Right atrium auricular region (tissue), 2 donors: ENCODE measurements around the gene WWP2. TPM values are rescaled to one million over a fixed set of nuclear protein-coding genes. Genes with fewer than 3 reads are reported as not detected.

Experiments used
- DNase-seq: peaks from one replicate; pipeline ENCODE4 v3.0.0-alpha.2; 2019; ENCODE audit warnings: low spot score
- H3K27ac ChIP-seq, 2 donors: fragments of 200-600 bp; sonication (generic); 1 replicate in 1 of 2; 2 replicates in 1 of 2; pipeline ENCODE4 v1.5.1; 2016 to 2019
- H3K27me3 ChIP-seq, 2 donors: fragments of 200-600 bp; sonication (generic); one replicate each; pipeline versions ENCODE4 v1.5.1 to v1.6.0; 2017 to 2019
- H3K36me3 ChIP-seq: fragments of 200-600 bp; sonication (generic); one replicate; pipeline ENCODE4 v1.5.1; 2016
- H3K4me1 ChIP-seq, 2 donors: fragments of 200-600 bp; sonication (generic); one replicate each; pipeline versions ENCODE4 v1.5.1 to v1.6.0; 2017 to 2019
- H3K4me3 ChIP-seq, 2 donors: fragments of 200-600 bp; sonication (generic); 1 replicate in 1 of 2; 2 replicates in 1 of 2; pipeline ENCODE4 v1.5.1; 2017 to 2019; ENCODE audit warnings: mild to moderate bottlenecking in 1 of 2, moderate library complexity in 1 of 2
- H3K9me3 ChIP-seq, 2 donors: fragments of 200-600 bp; sonication (generic); one replicate each; pipeline ENCODE4 v1.5.1; 2019
- CTCF ChIP-seq, 2 donors: fragments of 200-600 bp; sonication (generic); IDR thresholded peaks; one replicate each; pipeline ENCODE4 v1.5.1; 2019; ENCODE audit warnings: antibody characterized with exemption in 2 of 2
- total RNA-seq, 2 donors: library from RNA; depleted of rRNA; stranded (reverse); fragments of >200 nt; gene quantifications; one replicate each; pipeline ENCODE4 v1.1.0, GENCODE V29; 2016

WWP2 gene
- total RNA-seq, 2 donors from 2014 or later: 16.1 to 21.2 TPM

DNA sequence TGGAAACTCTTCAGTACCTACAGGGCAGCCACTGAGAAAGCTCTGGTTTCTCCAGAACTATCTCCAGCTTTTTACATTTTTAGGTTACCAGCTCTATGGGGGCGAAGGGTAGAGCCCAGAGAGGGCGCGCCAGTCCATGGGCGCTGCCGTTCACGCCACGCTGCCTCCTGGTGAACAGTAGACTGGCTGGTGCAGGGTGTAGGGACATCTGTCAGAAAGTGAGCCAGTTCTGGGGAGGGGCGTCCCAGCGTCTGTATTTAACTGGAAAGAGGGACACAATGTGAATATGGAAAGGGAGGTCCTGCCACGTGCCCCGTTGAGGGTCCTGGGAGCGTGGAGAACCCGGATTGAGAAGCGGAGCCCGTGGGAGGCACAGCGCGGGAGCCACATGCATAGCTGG, 172.6 kb downstream of the WWP2 start:
- H3K9me3 ChIP-seq: no peaks in the 10 kb centered on the region
- H3K4me3 ChIP-seq: no peak overlapping the region
- H3K27ac ChIP-seq: no peak overlapping the region
- H3K36me3 ChIP-seq: peaks cover 85% of the 10 kb centered on the region
- no peak for DNase-seq
- TF ChIP-seq CTCF (IDR thresholded peaks at IDR 0.05): no peak
- no peaks in the 10 kb centered on the region for H3K27me3 ChIP-seq
- peaks cover 0 to 4% of the 10 kb centered on the region in 2 donors for H3K4me1 ChIP-seq

GRCh38 chr16:69935278-69935711, 173.2 kb downstream of the WWP2 start:
- no peak for DNase-seq
- Histone ChIP-seq H3K27ac (no peak overlapping the region), H3K36me3 (peaks cover 91% of the 10 kb centered on the region), H3K27me3 (no peaks in the 10 kb centered on the region), H3K9me3 (no peaks in the 10 kb centered on the region), H3K4me1 (no peaks in the 10 kb centered on the region), H3K4me3 (no peak overlapping the region)
- no peak for TF ChIP-seq CTCF (IDR thresholded peaks at IDR 0.05)

DNA sequence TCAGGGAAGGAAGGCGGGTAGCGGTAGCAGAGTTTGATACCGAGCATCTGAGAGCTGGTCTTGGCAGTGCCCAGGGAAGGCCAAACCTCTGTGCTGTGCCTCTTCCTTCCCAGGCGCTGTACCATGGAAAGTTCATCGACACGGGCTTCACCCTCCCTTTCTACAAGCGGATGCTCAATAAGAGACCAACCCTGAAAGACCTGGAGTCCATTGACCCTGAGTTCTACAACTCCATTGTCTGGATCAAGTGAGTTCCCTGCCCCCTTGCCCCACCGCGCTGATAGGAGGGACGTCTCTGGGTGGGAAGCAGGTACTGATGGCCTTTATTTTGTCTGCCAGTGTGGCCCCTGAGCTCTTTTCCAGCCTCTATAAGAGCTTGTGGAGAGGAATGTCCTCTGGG, 173.6 kb downstream of the WWP2 start:
- Histone ChIP-seq H3K4me3 (no peak overlapping the region), H3K36me3 (peaks cover 93% of the 10 kb centered on the region), H3K27me3 (no peaks in the 10 kb centered on the region), H3K9me3 (no peaks in the 10 kb centered on the region), H3K27ac (no peak overlapping the region), H3K4me1 (no peaks in the 10 kb centered on the region)
- no peak for TF ChIP-seq CTCF (IDR thresholded peaks at IDR 0.05)
- DNase-seq: no peak

DNA sequence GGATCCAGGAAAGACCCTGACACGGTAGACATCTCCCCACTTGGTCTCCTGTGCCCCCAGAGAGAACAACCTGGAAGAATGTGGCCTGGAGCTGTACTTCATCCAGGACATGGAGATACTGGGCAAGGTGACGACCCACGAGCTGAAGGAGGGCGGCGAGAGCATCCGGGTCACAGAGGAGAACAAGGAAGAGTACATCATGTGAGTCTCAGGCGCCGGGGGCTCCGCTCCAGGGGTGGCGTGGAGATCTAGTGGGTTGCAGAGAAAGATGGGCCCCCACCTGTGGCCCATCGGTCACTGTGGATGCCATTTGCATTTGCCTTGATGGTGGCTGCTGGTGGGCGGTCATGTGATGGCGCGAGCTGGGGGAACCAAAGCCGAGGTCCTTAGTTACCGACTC, 174.1 kb downstream of the WWP2 start:
- no peak overlapping the region for H3K27ac ChIP-seq
- no peak for DNase-seq

GRCh38 chr16:69936751-69937211, 174.6 kb downstream of the WWP2 start:
- H3K27me3 ChIP-seq: no peaks in the 10 kb centered on the region
- no peak for DNase-seq
- no peak for TF ChIP-seq CTCF (IDR thresholded peaks at IDR 0.05)
- H3K27ac ChIP-seq: no peak overlapping the region
- H3K36me3 ChIP-seq: peaks cover 85% of the 10 kb centered on the region
- no peaks in the 10 kb centered on the region for H3K9me3 ChIP-seq
- H3K4me3 ChIP-seq: no peak overlapping the region
- H3K4me1 ChIP-seq: no peaks in the 10 kb centered on the region

More for the DNA sequence above, 174.1 kb downstream of the WWP2 start:
- no peak for TF ChIP-seq CTCF (IDR thresholded peaks at IDR 0.05)
- Histone ChIP-seq H3K4me3 (no peak overlapping the region), H3K9me3 (no peaks in the 10 kb centered on the region), H3K36me3 (peaks cover 90% of the 10 kb centered on the region), H3K4me1 (no peaks in the 10 kb centered on the region), H3K27me3 (no peaks in the 10 kb centered on the region)

- H3K27me3 ChIP-seq: no peaks in the 10 kb centered on the region
- peaks cover 77% of the 10 kb centered on the region for H3K36me3 ChIP-seq
- no peaks in the 10 kb centered on the region for H3K9me3 ChIP-seq
- DNase-seq: no peak
- H3K4me1 ChIP-seq: no peaks in the 10 kb centered on the region
- H3K27ac ChIP-seq: no peak overlapping the region
- H3K4me3 ChIP-seq: no peak overlapping the region
- TF ChIP-seq CTCF (IDR thresholded peaks at IDR 0.05): no peak
Measured at GRCh38 chr16:69937465-69937951, 175.4 kb downstream of the WWP2 start.
